GM21717 (cell line): ENCODE data around the gene TAS1R3.

ENCODE experiments used
- ATAC-seq: cut with Tn5 transposase; IDR thresholded peaks from one replicate; pipeline ENCODE4 v1.9.1; 2021; ENCODE audit warnings: mild to moderate bottlenecking, moderate library complexity; ENCODE audit not compliant: unreplicated experiment

TAS1R3 gene

DNA sequence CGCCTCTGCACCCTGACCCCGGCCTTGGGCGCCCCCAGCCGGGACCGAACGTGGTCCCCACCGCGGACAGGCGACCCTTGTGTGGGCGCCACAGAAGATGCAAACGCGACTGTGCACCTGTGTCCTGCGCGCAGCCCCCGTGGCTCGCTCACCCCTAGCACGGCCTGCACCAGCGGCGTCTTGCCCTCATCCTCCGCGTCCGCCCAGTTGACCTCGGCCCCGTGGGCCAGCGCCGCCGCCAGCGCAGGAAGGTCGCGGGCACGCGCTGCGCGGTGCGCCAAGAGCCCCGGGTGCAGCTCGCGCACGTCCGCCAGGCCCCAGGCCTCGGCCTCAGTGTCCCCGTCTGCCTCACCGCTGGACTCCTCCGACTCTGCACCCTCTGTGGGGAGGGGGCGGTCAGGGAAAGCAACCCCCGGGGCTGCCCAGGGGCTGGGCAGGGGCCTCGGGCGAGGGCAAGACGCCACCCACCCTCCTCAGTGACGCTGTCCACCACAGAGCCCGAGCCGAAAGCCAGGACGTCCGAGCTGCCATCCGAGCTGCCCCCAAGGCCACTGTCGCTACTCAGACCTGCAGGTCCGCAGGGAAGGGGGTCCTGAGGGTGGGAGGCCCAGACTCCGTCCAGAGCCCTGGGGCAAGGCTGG lies 36.7 kb upstream of the TAS1R3 start:
- no peak for ATAC-seq

GRCh38 chr1:1295154-1295923 lies 35.7 kb upstream of the TAS1R3 start:
- ATAC-seq, result no peak

GRCh38 chr1:1296070-1297061 lies 34.7 kb upstream of the TAS1R3 start:
- ATAC-seq, result no peak

DNA sequence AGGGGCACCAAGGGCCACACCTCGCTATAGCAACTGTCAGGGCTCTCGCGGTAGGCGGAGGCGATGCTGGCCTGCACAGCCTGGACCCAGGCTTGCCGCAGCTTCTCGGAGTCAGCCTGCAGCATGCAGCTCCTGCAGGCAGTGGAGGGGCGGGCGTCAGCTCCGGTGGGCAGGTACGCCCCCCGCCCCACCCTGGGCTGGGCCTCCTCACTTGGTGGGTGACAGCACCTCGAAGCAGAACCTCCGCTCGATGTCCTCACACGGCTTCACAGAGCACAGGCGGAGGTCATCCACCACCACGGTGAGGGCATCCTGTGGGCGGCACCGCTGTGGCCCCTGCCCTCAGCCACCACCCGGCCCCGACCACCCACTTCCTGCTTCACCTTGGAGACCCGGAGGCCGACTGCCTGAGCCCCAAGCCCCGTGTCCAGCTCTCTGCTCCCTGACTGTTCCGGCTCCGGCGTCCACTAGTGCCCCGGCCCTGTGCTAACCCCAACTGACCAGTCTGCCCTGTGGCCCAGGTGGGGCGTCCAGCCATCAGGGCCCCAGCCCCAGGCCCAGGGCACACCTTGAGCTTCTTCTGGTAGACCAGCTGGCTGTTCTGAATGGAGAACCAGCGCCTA lies 33.2 kb upstream of the TAS1R3 start:
- ATAC-seq, result no peak

DNA sequence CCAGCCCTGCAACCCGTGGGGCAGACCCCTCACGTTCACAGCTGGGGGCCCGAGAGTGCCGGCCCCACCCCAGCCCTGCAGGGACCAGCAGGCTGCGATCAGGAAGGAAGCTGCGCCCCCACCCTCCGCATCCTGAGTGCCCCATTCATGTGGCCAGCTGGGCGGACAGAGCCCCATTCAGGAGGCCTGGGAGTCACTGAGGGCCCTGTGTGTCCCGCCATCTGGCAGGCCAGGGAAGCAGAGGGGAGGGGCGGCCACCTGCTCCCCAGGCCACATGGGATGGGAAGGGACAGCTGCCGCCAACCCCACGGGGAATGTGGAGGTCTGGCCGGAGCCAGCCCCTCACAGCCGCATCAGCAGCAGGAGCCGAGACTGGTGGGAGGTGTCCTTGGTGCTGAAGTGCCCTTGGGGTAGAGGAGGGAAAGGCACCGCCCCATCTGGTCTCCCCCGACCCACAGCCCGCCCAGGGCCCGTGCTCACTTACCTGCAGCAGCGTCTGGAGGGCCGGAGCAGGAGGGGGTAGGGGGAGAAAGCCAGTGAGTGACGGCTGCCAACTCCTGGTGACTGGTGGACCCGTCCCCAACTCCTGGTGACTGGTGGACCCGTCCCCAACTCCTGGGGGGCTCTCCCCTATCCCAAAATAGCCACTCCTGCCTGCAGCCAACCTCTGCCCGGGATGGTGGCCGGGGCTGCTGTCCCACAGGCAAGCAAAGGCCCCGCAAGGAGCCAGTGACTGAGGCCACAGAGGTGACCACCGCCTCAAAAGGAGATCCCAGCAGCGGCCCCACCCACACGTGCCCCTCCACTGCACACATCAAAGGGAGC lies 32.0 kb upstream of the TAS1R3 start:
- ATAC-seq, result no peak

DNA sequence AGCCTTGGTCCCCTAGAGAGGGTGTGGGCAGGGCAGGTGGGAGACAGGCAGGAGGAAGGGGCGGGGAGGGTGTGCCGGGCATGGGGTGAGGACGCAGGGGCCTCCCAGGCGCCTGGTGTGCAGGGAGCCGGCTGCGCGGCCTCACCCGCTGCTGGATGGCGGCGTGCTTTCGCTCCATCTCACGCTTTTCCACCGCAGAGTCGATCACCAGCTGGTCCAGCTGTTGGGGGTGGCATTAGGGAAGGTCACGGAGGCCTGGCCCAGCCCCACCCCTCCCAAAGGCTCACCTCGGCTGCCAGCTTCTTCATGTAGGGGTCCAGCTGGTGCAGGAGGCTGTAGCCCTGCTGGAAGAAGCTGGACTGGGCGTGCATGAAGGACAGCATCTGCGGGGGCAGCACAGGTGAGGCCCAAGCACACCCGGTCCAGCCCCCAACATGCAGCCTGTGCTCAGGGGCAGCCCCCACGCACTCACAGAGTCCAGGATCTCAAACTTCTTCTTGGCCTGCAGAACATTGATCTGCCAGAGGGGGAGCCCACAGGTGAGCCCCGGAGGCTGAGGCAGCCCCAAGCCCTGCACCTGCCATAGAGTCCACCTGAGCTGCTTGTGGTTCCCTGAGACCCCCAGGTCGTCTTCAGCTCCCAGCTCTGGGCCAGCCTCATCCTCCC lies 31.3 kb upstream of the TAS1R3 start:
- no peak for ATAC-seq

GRCh38 chr1:1300352-1300739 lies 30.7 kb upstream of the TAS1R3 start:
- ATAC-seq, result no peak

- ATAC-seq, result no peak
Observed at GRCh38 chr1:1302006-1302430, 29.1 kb upstream of the TAS1R3 start.

GRCh38 chr1:1302951-1303509 lies 28.1 kb upstream of the TAS1R3 start:
- no peak for ATAC-seq

DNA sequence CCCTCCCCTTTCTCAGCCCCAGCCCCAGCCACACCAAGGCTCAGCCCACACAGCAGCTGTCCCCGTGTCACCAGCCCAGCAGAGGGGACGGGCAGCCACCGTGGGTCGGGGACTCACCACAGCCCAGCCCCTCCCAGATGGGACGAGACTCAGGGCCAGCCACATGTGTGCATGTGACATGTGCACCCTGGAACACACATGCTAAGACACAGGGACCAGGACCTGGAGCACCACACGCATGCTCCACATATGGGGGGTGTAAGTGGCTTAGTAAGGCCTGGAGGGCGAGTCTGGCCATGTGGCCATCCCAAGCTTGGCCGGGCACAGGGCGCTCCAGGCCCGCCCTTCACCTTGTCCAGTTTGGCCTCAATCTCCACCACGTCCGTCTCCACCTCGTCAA lies 27.3 kb upstream of the TAS1R3 start:
- ATAC-seq, result no peak

DNA sequence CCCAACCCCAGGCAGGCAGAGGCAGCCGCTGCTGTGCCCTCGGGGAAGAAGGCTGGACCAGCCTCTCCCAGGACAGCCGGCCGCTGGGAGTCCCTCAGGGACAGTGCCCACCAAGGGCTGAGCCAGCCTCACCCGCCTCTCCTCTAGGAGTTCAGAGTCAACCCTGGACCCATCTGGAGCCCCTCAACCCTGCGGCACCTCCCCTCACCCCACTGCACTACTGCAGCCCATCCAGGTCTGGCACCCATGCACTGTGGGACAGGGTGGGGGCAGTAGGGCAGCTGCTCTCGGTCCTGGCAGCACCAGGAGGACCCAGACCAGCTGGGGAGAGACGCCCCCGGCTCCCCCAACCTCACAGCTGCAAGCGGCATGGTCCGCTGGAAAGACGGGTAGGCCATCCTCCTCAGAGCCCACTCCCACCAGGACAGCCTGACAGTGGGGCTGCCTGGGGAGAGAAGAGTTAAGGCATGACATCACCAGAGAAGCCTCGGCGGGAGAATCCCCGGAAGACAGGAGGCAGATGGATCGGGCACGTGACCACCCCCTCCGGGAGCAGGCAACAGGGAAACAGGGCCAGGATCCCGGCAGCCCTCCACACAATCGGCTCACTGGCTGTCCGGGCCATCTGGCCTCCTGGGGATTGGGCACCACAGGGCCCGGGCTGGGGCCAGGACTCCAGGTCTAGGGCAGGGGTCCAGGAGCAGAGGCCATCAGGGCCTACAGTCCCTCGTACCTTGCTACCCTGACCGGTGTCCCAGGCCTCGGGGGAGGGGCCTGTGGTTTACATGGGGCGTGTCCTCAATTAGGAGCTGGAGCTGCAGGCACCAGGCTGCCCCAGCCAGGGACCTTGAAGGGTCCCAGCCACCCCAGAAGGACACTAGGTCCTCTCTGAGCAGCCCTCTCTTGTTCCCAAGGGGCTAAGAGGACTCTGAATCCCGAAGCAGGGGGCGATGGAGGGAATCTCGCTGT lies 26.5 kb upstream of the TAS1R3 start:
- no peak for ATAC-seq

- no peak for ATAC-seq
Observed at GRCh38 chr1:1305300-1306069, 25.6 kb upstream of the TAS1R3 start.

DNA sequence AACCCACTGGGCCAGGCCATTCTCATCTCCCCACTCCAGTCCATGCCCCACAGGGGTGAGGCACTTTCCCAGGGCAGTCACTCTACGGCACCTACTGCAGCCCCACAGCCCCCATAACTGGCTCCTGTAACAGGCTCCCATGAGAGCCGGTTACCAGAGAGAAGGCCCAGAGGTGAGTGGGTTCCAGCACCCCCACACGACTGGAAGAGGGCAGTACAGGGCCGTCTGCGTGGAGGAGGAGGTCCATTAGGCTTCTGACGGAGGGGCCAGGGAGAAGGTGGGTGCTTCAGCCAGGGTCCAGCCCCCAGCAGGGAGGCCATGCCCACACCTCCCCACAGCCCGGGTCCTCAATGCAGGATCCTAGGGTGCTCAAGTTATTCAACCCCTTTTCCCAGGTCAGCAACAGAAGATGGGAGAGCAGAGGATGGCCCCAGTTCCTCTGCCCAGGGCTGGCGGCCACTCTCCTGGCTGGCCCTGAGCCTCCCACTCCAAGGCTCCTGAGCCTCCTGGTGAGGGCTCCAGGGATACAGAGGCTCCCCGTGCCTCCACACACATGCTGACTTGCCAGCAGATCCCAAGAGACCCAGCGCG lies 24.9 kb upstream of the TAS1R3 start:
- no peak for ATAC-seq

- ATAC-seq, result no peak
Observed at GRCh38 chr1:1306661-1307260, 24.3 kb upstream of the TAS1R3 start.

DNA sequence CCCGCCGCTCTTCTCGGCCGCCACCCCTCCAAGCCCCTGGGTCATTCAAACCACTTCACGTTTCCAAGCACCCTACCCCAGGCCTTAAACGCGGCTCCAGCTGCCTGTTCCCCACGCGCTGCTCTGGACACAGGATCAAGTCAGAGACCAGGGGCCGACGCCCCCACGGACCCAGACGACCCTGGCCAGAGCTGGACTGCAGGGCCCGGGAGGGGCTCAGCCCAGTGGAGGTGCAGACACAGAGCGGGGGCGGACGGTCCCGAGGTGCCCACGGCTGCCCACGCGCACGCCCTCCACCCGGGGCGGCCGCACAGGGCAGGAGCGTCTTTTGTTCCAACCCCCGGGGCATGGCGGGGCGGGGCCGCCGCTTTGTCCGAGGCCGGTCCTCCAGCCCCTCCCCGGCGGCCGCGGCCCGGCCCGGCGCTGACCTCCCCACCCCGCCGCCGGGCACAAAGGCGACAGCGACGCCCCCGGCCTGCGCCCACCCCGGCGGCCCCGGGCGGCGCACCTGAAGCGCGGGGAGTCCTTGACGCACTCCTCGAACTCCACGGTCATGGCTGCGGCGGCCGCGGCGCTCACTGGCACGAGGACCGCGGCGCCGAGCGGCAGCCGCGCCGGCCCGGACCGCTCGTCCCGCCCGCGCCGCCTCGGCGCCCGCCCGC lies 23.7 kb upstream of the TAS1R3 start:
- ATAC-seq, result peak; percentile 3
